Esophagus (tissue), 2 donors: Measurements from ENCODE around the gene ZNF880. TPM values are rescaled to one million over a fixed set of nuclear protein-coding genes. Genes with fewer than 3 reads are reported as not detected.

Experiments used
- polyA plus RNA-seq, 2 donors: library from polyadenylated mRNA; stranded (reverse); fragments of 200-250 nt; gene quantifications; one replicate each; pipeline ENCODE4 v1.2.3, GENCODE V29; 2013
- donor health status: healthy with polysubstance abuse.
- donor health status: Bipolar disorder and iron deficiency.

ZNF880 gene
- polyA plus RNA-seq, 2 donors, result 5.4 to 5.7 TPM

Other genes starting within 250 kb of the ZNF880 start
- 1 to 10 TPM; 1.4 to 1.7 TPM for gene ZNF616, start 230.0 kb upstream of the ZNF880 start, polyA plus RNA-seq
- 1 to 10 TPM; 3.0 to 4.4 TPM for gene ZNF836, start 198.3 kb upstream of the ZNF880 start, polyA plus RNA-seq
- gene PPP2R1A, start 179.9 kb upstream of the ZNF880 start, polyA plus RNA-seq, result 100 to 1,000 TPM; 108 to 130 TPM
- gene ZNF766, start 100.3 kb upstream of the ZNF880 start, polyA plus RNA-seq, result 1 to 10 TPM; 1.7 to 2.7 TPM
- gene ZNF480, start 72.8 kb upstream of the ZNF880 start, polyA plus RNA-seq, result 1 to 10 TPM; 5.7 to 6.0 TPM
- gene ZNF610, start 33.7 kb upstream of the ZNF880 start, polyA plus RNA-seq, result under 1 TPM; 0.19 to 0.43 TPM
- gene ZNF528, start 27.9 kb downstream of the ZNF880 start, polyA plus RNA-seq, result 1 to 10 TPM; 4.0 to 8.9 TPM
- under 1 TPM; 0.04 to 0.05 TPM for gene ZNF534, start 59.2 kb downstream of the ZNF880 start, polyA plus RNA-seq
- gene ZNF578, start 83.6 kb downstream of the ZNF880 start, polyA plus RNA-seq, result under 1 TPM; 0.27 to 0.35 TPM
- gene ZNF808, start 157.7 kb downstream of the ZNF880 start, polyA plus RNA-seq, result 1 to 10 TPM; 1.6 to 4.2 TPM
- gene ZNF701, start 200.4 kb downstream of the ZNF880 start, polyA plus RNA-seq, result 1 to 10 TPM; 3.1 to 9.5 TPM